HUES6 (cell line): Measurements from ENCODE around the gene MEIS2.

Source experiments
- H3K27ac ChIP-seq: 2 replicates; pipeline ENCODE4 v1.7.0; 2013; ENCODE audit warnings: low read depth, mild to moderate bottlenecking, low read length, inconsistent platforms
- H3K27me3 ChIP-seq: 2 replicates; pipeline ENCODE4 v1.6.1; 2013; ENCODE audit warnings: low read length; ENCODE audit not compliant: control insufficient read depth, insufficient read depth
- H3K36me3 ChIP-seq: 2 replicates; pipeline ENCODE4 v1.6.1; 2013; ENCODE audit warnings: low read length; ENCODE audit not compliant: control insufficient read depth, insufficient read depth
- H3K4me1 ChIP-seq: 2 replicates; pipeline ENCODE4 v1.6.1; 2013; ENCODE audit warnings: low read length; ENCODE audit not compliant: control insufficient read depth, insufficient read depth
- H3K4me3 ChIP-seq: 2 replicates; pipeline ENCODE4 v1.5.1; 2013; ENCODE audit warnings: low read depth, low read length
- H3K9ac ChIP-seq: one replicate; pipeline ENCODE4 v1.6.1; 2013; ENCODE audit warnings: mild to moderate bottlenecking, low read length
- H3K9me3 ChIP-seq: 2 replicates; pipeline ENCODE4 v1.6.1; 2013; ENCODE audit warnings: low read depth, low read length; ENCODE audit not compliant: control insufficient read depth, insufficient read depth

Gene MEIS2

DNA sequence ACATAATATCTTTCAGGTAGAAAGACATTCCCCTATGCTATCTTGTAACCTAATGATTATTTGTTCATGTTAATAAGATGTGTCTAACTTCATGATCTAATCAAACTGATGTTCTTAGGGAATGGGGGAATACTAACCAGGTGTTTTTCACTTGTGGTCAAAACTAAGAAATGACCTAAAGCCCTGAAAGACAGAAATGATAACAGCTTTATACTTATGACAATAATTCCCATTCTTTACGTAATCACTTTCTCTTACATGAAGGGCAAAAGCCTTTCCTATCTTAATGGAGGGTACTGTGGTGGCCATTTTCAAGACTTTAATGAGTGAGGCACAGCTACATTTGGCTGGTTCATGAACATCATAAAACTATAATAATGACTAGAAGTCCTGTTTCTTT, 33.9 kb upstream of the MEIS2 start:
- H3K27me3 ChIP-seq: no peaks in the 10 kb centered on the region
- peaks cover 9% of the 10 kb centered on the region; the same call in 1 of the 2 replicates for H3K4me1 ChIP-seq
- H3K36me3 ChIP-seq: no peaks in the 10 kb centered on the region
- no peak overlapping the region for H3K4me3 ChIP-seq
- H3K27ac ChIP-seq: no peak overlapping the region
- H3K9me3 ChIP-seq: no peaks in the 10 kb centered on the region
- no peak overlapping the region for H3K9ac ChIP-seq

DNA sequence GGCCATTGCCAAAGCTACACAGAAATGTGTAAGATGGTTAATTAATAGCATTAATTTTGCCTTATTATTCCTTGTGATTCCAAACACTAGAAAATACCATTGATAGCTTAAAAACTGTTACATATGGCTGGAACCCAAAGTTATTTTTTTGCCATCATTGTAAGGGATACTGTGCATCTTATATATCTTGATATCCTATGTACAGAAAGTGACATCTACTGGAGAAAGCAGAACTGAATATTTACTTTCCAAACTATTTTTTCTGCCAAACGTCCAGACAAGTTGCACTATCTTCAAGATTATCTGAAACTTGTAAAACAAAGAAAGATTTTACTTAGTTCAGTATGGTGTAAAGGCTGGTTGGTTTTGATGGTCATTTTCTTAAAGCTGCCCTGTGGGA, 33.3 kb upstream of the MEIS2 start:
- Histone ChIP-seq H3K27me3 (no peaks in the 10 kb centered on the region), H3K4me1 (peaks cover 9% of the 10 kb centered on the region; the same call in 1 of the 2 replicates), H3K36me3 (no peaks in the 10 kb centered on the region), H3K9me3 (no peaks in the 10 kb centered on the region), H3K27ac (no peak overlapping the region), H3K4me3 (no peak overlapping the region), H3K9ac (no peak overlapping the region)

DNA sequence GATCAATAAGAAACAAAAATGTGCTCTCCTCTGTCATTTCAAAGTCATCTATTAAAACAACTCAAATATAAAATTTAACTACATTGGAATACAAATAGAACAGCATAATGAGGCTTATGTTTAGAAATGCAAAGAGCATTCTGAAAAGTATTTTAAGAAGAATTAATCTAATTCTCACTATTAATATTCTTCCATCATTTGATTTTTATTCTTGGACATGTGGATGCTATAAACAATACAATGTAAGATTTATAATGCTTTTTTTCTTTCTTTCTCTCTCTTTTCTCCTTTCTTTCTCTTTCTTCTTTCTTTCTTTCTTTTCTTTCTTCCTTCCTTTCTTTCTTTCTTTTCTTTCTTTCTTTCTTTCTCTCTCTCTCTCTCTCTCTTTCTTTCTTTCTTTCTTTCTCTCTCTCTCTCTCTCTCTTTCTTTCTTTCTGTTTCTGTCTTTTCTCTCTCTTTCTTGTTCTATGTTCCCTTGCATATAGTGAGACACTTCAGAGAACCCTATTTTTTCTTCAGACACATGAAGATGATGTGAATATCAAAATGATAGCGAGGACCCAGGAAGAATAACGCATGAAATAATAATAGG, 32.6 kb upstream of the MEIS2 start:
- no peak overlapping the region for H3K9ac ChIP-seq
- no peaks in the 10 kb centered on the region for H3K27me3 ChIP-seq
- no peaks in the 10 kb centered on the region for H3K36me3 ChIP-seq
- no peaks in the 10 kb centered on the region for H3K9me3 ChIP-seq
- no peak overlapping the region for H3K4me3 ChIP-seq
- H3K4me1 ChIP-seq: peaks cover 9% of the 10 kb centered on the region; the same call in 1 of the 2 replicates
- no peak overlapping the region for H3K27ac ChIP-seq

DNA sequence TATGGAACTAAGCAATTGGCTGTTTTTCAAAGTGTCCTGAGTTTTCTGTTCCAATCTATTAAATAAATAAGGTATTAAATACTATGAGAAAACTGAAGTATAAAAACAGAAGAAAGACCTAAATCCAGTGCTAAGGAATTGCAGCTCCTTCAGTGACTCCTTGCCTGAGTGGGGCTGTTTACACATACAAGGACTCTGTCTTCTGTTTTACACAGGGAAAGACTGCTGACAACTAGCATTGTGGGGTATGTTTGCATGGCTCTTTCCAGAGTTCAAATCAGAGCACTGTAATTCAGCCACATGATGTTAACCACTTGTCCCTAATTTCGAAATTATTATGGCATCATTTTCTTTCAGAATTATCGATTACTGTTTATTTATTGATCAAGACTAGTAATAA, 31.3 kb upstream of the MEIS2 start:
- no peaks in the 10 kb centered on the region for H3K27me3 ChIP-seq
- no peak overlapping the region for H3K9ac ChIP-seq

DNA sequence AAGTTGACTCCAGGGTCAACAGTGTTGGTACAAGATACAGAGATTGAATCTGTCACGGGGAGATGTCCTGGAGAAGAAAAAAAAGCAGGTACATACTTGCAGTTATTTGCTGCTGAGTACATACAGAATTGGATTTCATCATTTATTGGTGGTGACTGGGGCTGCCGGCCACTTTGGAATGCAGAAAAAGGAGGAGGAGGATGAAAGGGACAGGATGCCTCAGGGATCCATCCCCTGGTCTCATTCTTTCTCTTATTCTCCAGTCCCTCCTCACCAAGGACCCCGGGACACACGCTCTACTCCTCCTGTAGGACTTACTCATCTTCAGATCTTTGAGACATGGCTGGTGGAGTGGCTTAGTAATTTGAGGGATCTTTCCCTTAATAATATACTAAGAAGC, 30.0 kb upstream of the MEIS2 start:
- Histone ChIP-seq H3K9ac (no peak overlapping the region), H3K9me3 (no peaks in the 10 kb centered on the region), H3K4me1 (peaks cover 5% of the 10 kb centered on the region; the same call in 1 of the 2 replicates), H3K36me3 (no peaks in the 10 kb centered on the region), H3K4me3 (no peak overlapping the region), H3K27ac (no peak overlapping the region), H3K27me3 (no peaks in the 10 kb centered on the region)

More for the DNA sequence above, 31.3 kb upstream of the MEIS2 start:
- no peak overlapping the region for H3K4me3 ChIP-seq
- no peaks in the 10 kb centered on the region for H3K36me3 ChIP-seq
- H3K9me3 ChIP-seq: no peaks in the 10 kb centered on the region
- H3K4me1 ChIP-seq: peaks cover 9% of the 10 kb centered on the region; the same call in 1 of the 2 replicates
- H3K27ac ChIP-seq: no peak overlapping the region

DNA sequence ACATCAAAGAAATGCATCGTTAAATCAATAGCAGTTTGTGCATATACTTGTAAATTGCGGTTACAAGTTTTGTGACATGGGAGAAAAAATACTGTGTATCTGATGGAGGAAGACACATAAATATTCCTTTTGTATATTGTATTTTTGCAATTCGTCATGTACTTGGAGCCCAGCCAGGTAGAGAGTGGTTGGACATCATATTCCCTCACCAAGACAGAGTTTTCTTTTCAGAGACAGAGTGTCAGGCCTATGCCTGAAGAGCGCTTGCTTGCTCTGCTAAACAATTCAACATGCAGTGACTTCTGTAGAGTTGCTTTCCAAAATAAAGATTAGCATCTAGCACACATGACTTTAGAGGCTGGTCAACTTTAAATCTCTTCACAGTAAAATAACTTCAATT, 24.8 kb upstream of the MEIS2 start:
- Histone ChIP-seq H3K27me3 (no peaks in the 10 kb centered on the region), H3K4me3 (no peak overlapping the region)

DNA sequence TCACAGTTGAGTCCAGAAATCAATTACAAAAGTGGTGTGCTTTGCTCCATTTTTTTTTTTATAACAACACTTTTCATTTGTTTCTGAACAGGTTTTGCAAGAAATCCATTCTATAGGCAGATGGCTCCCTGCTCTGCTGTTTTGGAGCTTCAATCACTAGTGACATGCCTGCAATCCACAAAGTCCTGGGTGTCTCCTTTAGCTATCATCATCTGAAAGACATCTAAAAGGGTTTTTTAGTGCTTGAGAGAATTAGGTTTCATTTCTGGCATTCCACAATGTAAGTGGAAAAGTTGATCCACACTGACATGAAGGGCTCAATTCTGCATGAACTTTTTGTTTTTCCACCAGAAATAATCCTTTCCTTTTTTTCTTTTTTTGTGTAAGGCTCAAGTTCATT, 24.0 kb upstream of the MEIS2 start:
- Histone ChIP-seq H3K9me3 (no peaks in the 10 kb centered on the region), H3K27me3 (no peaks in the 10 kb centered on the region), H3K4me1 (peaks cover 16% of the 10 kb centered on the region)

More for the DNA sequence above, 24.8 kb upstream of the MEIS2 start:
- H3K4me1 ChIP-seq: peaks cover 16% of the 10 kb centered on the region
- H3K36me3 ChIP-seq: no peaks in the 10 kb centered on the region
- H3K27ac ChIP-seq: no peak overlapping the region
- H3K9me3 ChIP-seq: no peaks in the 10 kb centered on the region
- no peak overlapping the region for H3K9ac ChIP-seq

DNA sequence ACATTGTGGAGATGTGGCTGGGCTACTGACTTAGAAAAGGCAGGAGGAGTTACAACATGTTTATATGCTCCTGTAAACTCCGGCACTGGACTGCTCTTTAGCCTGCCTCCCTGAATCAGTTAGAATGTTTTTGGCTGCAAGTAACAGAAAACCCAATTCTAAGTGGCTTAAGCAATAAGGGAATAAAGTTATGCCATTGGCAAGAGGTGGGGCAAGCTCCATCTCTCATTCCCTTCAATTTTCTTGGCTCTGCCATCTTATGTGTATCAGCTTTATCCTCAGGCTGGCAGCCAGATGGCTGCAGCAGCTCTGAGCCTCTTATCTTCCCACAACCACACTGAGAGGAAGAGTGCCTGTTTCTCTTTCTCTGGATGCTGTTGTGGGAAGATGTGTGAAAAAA, 22.4 kb upstream of the MEIS2 start:
- H3K27me3 ChIP-seq: no peaks in the 10 kb centered on the region
- no peaks in the 10 kb centered on the region for H3K9me3 ChIP-seq
- no peak overlapping the region for H3K9ac ChIP-seq
- H3K4me3 ChIP-seq: no peak overlapping the region
- no peaks in the 10 kb centered on the region for H3K36me3 ChIP-seq
- no peak overlapping the region for H3K27ac ChIP-seq
- H3K4me1 ChIP-seq: peaks cover 16% of the 10 kb centered on the region

More for the DNA sequence above, 24.0 kb upstream of the MEIS2 start:
- no peak overlapping the region for H3K4me3 ChIP-seq
- H3K36me3 ChIP-seq: no peaks in the 10 kb centered on the region
- no peak overlapping the region for H3K9ac ChIP-seq
- no peak overlapping the region for H3K27ac ChIP-seq

DNA sequence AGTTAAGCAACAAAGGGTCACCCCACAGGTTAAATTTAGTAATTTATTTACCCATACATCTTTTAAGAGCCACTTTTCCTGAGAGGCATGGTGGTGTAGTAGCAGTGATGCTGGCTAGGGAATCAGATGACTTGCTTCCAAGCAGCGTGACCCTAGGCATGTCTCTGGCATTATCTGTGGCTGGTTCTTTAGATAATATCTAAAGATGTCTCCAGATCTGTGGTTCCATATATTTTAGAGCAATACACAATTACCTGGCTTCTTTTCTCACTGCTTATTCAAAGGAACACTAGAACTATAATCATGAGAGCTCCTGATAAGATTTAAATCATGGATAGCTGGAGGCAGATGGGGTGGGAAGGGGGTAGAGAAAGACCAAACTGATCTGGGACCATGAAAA, 21.1 kb upstream of the MEIS2 start:
- H3K27me3 ChIP-seq: no peaks in the 10 kb centered on the region
- no peak overlapping the region for H3K4me3 ChIP-seq
- peaks cover 16% of the 10 kb centered on the region for H3K4me1 ChIP-seq
- H3K36me3 ChIP-seq: no peaks in the 10 kb centered on the region
- no peak overlapping the region for H3K27ac ChIP-seq
- no peak overlapping the region for H3K9ac ChIP-seq
- H3K9me3 ChIP-seq: no peaks in the 10 kb centered on the region

DNA sequence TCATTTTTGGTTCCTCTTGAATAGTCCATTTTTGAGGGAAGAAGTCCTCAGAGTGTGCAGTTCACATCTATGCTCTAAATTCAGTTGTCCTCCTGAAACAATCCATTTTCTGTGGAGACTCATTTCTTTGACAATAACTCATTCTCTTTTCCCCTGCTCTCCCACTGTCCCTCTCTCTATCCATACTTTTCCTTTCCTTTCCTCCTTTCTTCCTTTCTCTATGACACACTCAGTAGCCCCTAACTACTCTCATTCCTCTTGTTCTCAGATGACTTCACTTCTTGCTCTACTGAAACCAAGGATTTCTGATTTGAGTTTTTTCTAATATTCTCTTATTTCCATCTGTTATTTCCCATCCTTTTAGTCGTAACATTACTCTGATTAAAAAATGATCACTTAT, 16.7 kb upstream of the MEIS2 start:
- Histone ChIP-seq H3K27ac (no peak overlapping the region), H3K4me3 (no peak overlapping the region), H3K4me1 (peaks cover 18% of the 10 kb centered on the region), H3K9ac (no peak overlapping the region), H3K36me3 (no peaks in the 10 kb centered on the region), H3K27me3 (peaks cover 22% of the 10 kb centered on the region), H3K9me3 (no peaks in the 10 kb centered on the region)

DNA sequence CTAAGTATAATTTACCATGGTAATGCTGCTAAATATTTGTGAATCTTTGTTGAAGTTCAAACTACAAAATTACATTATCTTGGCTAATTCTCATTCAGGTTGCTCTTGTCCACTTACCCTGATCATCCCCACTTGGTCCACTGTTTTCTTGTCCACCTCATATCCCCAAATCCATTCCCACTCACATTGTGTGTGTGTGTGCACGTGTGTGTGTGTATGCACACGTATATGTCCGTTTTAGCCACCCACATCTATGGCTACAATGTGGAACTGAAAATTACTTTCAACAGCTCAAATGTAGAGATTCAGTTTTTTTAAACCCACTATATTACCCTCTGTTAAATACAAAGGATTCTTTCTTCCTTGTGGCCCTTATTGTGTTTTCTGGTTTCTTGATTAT, 15.2 kb upstream of the MEIS2 start:
- H3K4me3 ChIP-seq: no peak overlapping the region
- no peaks in the 10 kb centered on the region for H3K36me3 ChIP-seq
- peaks cover 26% of the 10 kb centered on the region for H3K4me1 ChIP-seq
- peaks cover 37% of the 10 kb centered on the region for H3K27me3 ChIP-seq
- no peaks in the 10 kb centered on the region for H3K9me3 ChIP-seq
- H3K27ac ChIP-seq: no peak overlapping the region
- no peak overlapping the region for H3K9ac ChIP-seq
